Dendritic cell treated with granulocyte-macrophage colony-stimulating factor and Interleukin-4, amounts not matched to agents 40 ng/mL and 50 ng/mL, for 4 days (primary cell): Measurements from ENCODE around the gene SNX10.

ENCODE experiments used
- H3K27ac Mint-ChIP-seq: one replicate; pipeline ENCODE4 v1.8.0; 2022; ENCODE audit warnings: mild to moderate bottlenecking, mixed read lengths
- H3K27me3 Mint-ChIP-seq: one replicate; pipeline ENCODE4 v1.8.0; 2022; ENCODE audit warnings: mild to moderate bottlenecking, mixed read lengths
- H3K36me3 Mint-ChIP-seq: one replicate; pipeline ENCODE4 v1.8.0; 2022; ENCODE audit warnings: low read depth, mixed read lengths
- H3K4me1 Mint-ChIP-seq: one replicate; pipeline ENCODE4 v1.8.0; 2022; ENCODE audit warnings: low read depth, mixed read lengths
- H3K4me3 Mint-ChIP-seq: one replicate; pipeline ENCODE4 v1.8.0; 2022; ENCODE audit warnings: mild to moderate bottlenecking, moderate library complexity, mixed read lengths
- H3K9me3 Mint-ChIP-seq: one replicate; pipeline ENCODE4 v1.8.0; 2022; ENCODE audit warnings: mixed read lengths
- intact Hi-C: fragments of 100-400 bp; cut with micrococcal nuclease; formaldehyde crosslinking; loops from one replicate; pipeline ENCODE4 v1.15.0; 2022

Gene SNX10

DNA sequence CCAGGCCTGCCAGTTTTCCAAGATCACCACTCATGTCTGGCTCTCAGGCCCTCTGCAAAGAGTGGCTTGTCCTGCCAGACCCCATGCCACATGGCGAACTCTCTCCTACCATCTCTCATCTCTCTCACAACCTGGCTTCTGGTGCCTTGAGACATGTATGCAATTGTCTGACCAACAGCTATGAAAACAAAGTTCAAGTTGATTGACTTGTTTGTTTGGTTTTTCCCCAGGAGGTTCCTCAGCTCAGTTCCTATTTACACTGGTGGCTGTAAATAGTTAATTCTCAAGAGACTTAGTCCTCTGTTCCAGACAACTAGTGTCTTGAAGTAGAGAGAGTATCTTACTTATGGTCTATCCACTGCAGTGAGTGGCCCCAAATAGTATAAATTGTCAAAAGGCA lies 131.8 kb downstream of the SNX10 start:
- no peak overlapping the region for H3K27ac Mint-ChIP-seq
- no peaks in the 10 kb centered on the region for H3K9me3 Mint-ChIP-seq
- no peaks in the 10 kb centered on the region for H3K36me3 Mint-ChIP-seq
- H3K27me3 Mint-ChIP-seq, result no peaks in the 10 kb centered on the region
- H3K4me1 Mint-ChIP-seq, result peaks cover 5% of the 10 kb centered on the region
- H3K4me3 Mint-ChIP-seq, result no peak overlapping the region
- intact Hi-C loops, result no loop called here
